H1 (cell line): ENCODE data around the gene SURF4.

Source experiments
- EZH2 ChIP-seq: fragments of 200-600 bp; sonication (generic); IDR thresholded peaks from 2 replicates; pipeline ENCODE4 v1.7.1; 2012; ENCODE audit warnings: low read depth, mild to moderate bottlenecking, moderate library complexity, low read length, inconsistent platforms; ENCODE audit not compliant: severe bottlenecking
- JUND ChIP-seq: IDR thresholded peaks from 2 replicates; pipeline ENCODE4 v1.6.1; 2011; ENCODE audit warnings: mild to moderate bottlenecking, improper control_type of control experiment, low read length
- PHF8 ChIP-seq: fragments of 200-600 bp; sonication (generic); conservative IDR thresholded peaks from 2 replicates; pipeline ENCODE4 v1.7.1; 2012; ENCODE audit warnings: low read depth, mild to moderate bottlenecking, inconsistent platforms, low read length, moderate library complexity
- RAD21 ChIP-seq, 2 experiments: IDR thresholded peaks in 1 of 2; conservative IDR thresholded peaks in 1 of 2; 2 replicates each; pipeline ENCODE4 v1.6.1; 2011; ENCODE audit warnings: low read depth in 2 of 2, low read length in 2 of 2, improper control_type of control experiment in 1 of 2, inconsistent platforms in 1 of 2, mild to moderate bottlenecking in 1 of 2, moderate library complexity in 1 of 2
- RBBP5 ChIP-seq: IDR thresholded peaks from 2 replicates; pipeline ENCODE4 v1.7.1; 2012; ENCODE audit warnings: low read depth, mild to moderate bottlenecking, inconsistent platforms, low read length, moderate library complexity, borderline replicate concordance
- SRF ChIP-seq: IDR thresholded peaks from 2 replicates; pipeline ENCODE4 v1.6.1; 2011; ENCODE audit warnings: mild to moderate bottlenecking, low read depth, low read length, moderate library complexity
- TBP ChIP-seq: IDR thresholded peaks from 2 replicates; pipeline ENCODE4 v1.6.1; 2011; ENCODE audit warnings: low read depth, low read length, improper control_type of control experiment
- TF ChIP-seq, protein P1 (sequence below), 3 experiments: IDR thresholded peaks; 1 replicate in 2 of 3; 2 replicates in 1 of 3; pipeline versions ENCODE4 v1.5.1 to v1.6.1; 2011; ENCODE audit warnings: low read length in 3 of 3, mild to moderate bottlenecking in 3 of 3, inconsistent platforms in 2 of 3, low read depth in 1 of 3, moderate library complexity in 1 of 3; ENCODE audit not compliant: insufficient read depth in 1 of 3; ENCODE audit errors: control extremely low read depth in 1 of 3

DNA sequence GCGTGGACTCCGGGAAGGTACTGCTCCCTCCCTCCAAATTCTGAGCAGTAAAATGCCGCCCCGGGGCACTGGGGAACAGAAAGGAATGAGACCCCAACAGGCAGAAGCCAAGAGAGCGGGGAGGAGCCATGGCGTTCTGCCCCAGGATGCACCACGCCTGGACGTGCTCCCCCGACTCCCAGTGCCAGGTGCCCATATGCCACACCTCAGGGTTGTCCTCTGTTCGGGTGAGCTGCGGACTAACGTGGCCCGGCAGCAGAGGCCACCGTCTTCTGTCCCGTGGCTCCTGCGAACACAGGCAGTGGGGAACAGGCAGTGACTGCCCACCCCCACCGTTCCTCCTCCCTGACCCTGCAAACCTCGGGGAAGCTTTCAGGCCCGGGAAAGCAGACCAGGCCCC lies 44.6 kb downstream of the SURF4 start:
- TF ChIP-seq, protein P1, sequence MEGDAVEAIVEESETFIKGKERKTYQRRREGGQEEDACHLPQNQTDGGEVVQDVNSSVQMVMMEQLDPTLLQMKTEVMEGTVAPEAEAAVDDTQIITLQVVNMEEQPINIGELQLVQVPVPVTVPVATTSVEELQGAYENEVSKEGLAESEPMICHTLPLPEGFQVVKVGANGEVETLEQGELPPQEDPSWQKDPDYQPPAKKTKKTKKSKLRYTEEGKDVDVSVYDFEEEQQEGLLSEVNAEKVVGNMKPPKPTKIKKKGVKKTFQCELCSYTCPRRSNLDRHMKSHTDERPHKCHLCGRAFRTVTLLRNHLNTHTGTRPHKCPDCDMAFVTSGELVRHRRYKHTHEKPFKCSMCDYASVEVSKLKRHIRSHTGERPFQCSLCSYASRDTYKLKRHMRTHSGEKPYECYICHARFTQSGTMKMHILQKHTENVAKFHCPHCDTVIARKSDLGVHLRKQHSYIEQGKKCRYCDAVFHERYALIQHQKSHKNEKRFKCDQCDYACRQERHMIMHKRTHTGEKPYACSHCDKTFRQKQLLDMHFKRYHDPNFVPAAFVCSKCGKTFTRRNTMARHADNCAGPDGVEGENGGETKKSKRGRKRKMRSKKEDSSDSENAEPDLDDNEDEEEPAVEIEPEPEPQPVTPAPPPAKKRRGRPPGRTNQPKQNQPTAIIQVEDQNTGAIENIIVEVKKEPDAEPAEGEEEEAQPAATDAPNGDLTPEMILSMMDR (IDR thresholded peaks at IDR 0.05; ENCODE audit: control extremely low read depth in 1 of 3, insufficient read depth in 1 of 3, low read depth in 1 of 3, low read length in 3 of 3), result no peak
- TF ChIP-seq RAD21 (IDR thresholded peaks at IDR 0.05 in 1 of 2, conservative IDR thresholded peaks at IDR 0.05 in 1 of 2; ENCODE audit: low read depth in 2 of 2, low read length in 2 of 2) (no peak), JUND (no peak), TBP (no peak), RBBP5 (no peak), SRF (no peak), EZH2 (no peak), PHF8 (no peak)
